NB4 (cell line): ENCODE measurements around the gene CD209.

Experiments
- CTCF ChIP-seq: IDR thresholded peaks from one replicate; pipeline ENCODE4 v1.5.1; 2012; ENCODE audit warnings: low read depth, low read length
- POLR2A ChIP-seq: IDR thresholded peaks from 2 replicates; pipeline ENCODE4 v1.6.1; 2011; ENCODE audit warnings: mild to moderate bottlenecking; ENCODE audit not compliant: insufficient read length; ENCODE audit errors: extremely low read depth

- TF ChIP-seq POLR2A = no peak
- no peak for TF ChIP-seq CTCF
These were observed 44.9 kb upstream of the CD209 start for GRCh38 chr19:7792281-7792680.
